ENCODE results near the gene HSP90AB1.

Gene HSP90AB1

DNA sequence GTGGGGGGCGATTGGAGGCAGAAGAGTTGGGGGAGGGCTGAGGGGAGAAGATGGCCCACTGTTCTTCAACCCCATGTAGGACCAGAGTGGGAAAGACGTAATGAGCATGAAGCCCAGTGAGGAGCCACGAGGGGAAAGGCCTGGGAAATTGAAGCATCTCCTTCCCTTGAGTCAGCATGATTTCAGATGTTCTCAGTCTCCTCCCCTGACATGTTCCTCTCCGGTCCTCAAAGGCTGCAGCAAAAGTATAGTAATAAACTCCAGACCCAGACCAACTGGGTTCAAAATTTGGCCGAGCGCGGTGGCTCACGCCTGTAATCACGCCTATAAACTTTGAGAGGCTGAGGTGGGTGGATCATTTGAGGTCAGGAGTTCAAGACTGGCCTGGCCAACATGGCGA is 20.4 kb downstream of the HSP90AB1 start:
- no peaks in the 10 kb centered on the region for H3K9me3 ChIP-seq (ENCODE audit: control insufficient read depth in 1 of 2, low read length in 2 of 2)
- H3K4me3 ChIP-seq (ENCODE audit: low read depth in 1 of 2, low read length in 2 of 2): no peak overlapping the region
- H3K36me3 ChIP-seq (ENCODE audit: control insufficient read depth in 1 of 2, insufficient read depth in 2 of 2, low read length in 2 of 2): no peaks in the 10 kb centered on the region
- H3K27me3 ChIP-seq (ENCODE audit: low read depth, low read length): peaks cover 20% of the 10 kb centered on the region
- H3K4me1 ChIP-seq (ENCODE audit: control insufficient read depth in 1 of 2, insufficient read depth in 2 of 2, low read length in 2 of 2): peaks cover 19 to 31% of the 10 kb centered on the region in 2 donors
- H3K27ac ChIP-seq (ENCODE audit: low read length): no peak overlapping the region

- H3K9me3 ChIP-seq (ENCODE audit: control insufficient read depth in 1 of 2, low read length in 2 of 2): no peaks in the 10 kb centered on the region
- no peak overlapping the region for H3K27ac ChIP-seq (ENCODE audit: low read length)
- H3K27me3 ChIP-seq (ENCODE audit: low read depth, low read length): peaks cover 29% of the 10 kb centered on the region
- peaks cover 15 to 21% of the 10 kb centered on the region in 2 donors for H3K4me1 ChIP-seq (ENCODE audit: control insufficient read depth in 1 of 2, insufficient read depth in 2 of 2, low read length in 2 of 2)
- no peak overlapping the region for H3K4me3 ChIP-seq (ENCODE audit: low read depth in 1 of 2, low read length in 2 of 2)
- H3K36me3 ChIP-seq (ENCODE audit: control insufficient read depth in 1 of 2, insufficient read depth in 2 of 2, low read length in 2 of 2): no peaks in the 10 kb centered on the region
These were observed 21.3 kb downstream of the HSP90AB1 start for GRCh38 chr6:44268095-44268628.

GRCh38 chr6:44269178-44269920 is 22.4 kb downstream of the HSP90AB1 start:
- Histone ChIP-seq H3K27ac (ENCODE audit: low read length) (no peak overlapping the region), H3K4me1 (ENCODE audit: control insufficient read depth in 1 of 2, insufficient read depth in 2 of 2, low read length in 2 of 2) (peaks cover 4 to 10% of the 10 kb centered on the region in 2 donors), H3K36me3 (ENCODE audit: control insufficient read depth in 1 of 2, insufficient read depth in 2 of 2, low read length in 2 of 2) (no peaks in the 10 kb centered on the region), H3K4me3 (ENCODE audit: low read depth in 1 of 2, low read length in 2 of 2) (no peak overlapping the region), H3K27me3 (ENCODE audit: low read depth, low read length) (peaks cover 39% of the 10 kb centered on the region), H3K9me3 (ENCODE audit: control insufficient read depth in 1 of 2, low read length in 2 of 2) (no peaks in the 10 kb centered on the region)

DNA sequence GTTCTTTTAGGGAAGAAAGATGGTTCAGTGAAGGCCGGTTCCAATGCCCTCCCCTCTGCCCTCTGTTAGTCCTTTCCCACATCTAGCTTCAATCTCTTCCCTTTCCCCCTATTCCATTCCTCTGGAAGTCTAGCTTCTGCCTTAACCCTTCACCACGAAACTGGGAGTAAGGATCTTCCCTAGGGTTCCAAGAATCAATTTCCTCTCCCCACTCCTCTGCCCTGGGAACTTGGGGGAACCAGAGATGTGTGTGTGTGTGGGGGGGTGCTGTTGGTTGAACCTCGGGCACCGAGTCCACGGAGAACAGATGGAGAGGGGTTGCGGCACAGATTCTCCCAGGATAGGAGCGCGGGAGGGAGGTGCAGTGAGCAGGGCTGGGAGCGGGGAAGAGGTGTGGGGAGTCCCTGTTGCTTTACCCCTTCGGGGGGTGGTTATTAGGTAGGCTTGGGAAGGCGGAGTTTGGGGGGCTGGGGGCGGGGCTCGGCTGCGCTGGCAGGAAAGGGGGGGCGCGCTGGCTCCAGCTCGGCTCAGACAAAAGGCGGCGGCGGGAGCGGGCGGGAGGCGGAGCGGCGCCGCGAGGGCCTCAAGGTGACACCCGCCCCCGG is 23.1 kb downstream of the HSP90AB1 start, which contains the start of gene TMEM151B:
Gene TMEM151B (plus strand): TSS at position 530 of the 605 bp plus-strand sequence. CDS start 293 bp downstream, outside the sequence.
- Histone ChIP-seq H3K27me3 (ENCODE audit: low read depth, low read length) (peaks cover 41% of the 10 kb centered on the region), H3K36me3 (ENCODE audit: control insufficient read depth in 1 of 2, insufficient read depth in 2 of 2, low read length in 2 of 2) (no peaks in the 10 kb centered on the region), H3K27ac (ENCODE audit: low read length) (no peak within 1 kb of the TSS)

DNA sequence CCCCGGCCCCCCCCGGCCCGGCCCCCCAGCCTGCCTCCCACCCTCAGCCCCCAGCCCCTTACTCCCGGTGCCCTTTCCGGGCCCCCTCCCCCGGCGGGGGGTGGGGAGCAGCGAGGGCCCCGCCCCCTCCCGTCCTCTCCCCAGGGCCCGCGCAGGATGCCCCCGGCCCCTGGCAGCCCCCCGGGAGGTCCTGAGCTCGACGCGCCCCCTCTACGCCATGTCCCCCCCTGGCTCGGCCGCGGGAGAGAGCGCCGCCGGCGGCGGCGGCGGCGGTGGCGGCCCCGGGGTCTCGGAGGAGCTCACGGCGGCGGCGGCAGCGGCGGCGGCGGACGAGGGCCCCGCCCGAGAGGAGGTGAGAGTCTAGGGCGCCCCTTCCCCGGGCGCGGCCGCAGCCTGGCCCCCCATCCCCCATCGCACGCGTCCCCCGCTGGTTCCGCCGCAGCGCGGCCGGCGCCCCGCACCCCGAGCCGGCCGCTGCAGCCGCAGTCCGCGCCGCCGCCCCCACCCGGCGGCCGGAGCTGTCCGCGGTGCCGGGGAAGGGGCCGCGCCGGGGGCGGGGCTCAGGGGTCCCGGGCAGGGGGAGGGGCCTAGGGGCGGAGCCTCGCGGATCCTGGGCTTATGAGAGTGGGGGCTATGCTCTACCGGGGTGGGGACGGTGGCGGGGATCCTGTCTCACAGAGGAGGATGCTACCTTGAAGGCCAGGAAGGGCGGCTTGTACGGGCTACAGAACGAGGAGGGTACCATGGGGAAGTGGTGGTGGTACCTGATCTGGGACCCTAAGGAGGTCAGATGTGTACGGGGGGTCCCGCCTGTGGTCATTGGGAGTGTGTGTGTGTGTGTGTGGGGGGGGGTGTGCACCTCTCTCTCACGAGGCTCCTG is 23.9 kb downstream of the HSP90AB1 start:
- no peak overlapping the region for H3K27ac ChIP-seq (ENCODE audit: low read length)
- H3K36me3 ChIP-seq (ENCODE audit: control insufficient read depth in 1 of 2, insufficient read depth in 2 of 2, low read length in 2 of 2): no peaks in the 10 kb centered on the region
- no peak overlapping the region for H3K4me3 ChIP-seq (ENCODE audit: low read depth in 1 of 2, low read length in 2 of 2)
- H3K4me1 ChIP-seq (ENCODE audit: control insufficient read depth in 1 of 2, insufficient read depth in 2 of 2, low read length in 2 of 2): peaks cover 0 to 7% of the 10 kb centered on the region in 2 donors
- H3K9me3 ChIP-seq (ENCODE audit: control insufficient read depth in 1 of 2, low read length in 2 of 2): no peaks in the 10 kb centered on the region
- peaks cover 45% of the 10 kb centered on the region for H3K27me3 ChIP-seq (ENCODE audit: low read depth, low read length)

More for the DNA sequence above, 23.1 kb downstream of the HSP90AB1 start, which contains the start of gene TMEM151B:
- Histone ChIP-seq H3K9me3 (ENCODE audit: control insufficient read depth in 1 of 2, low read length in 2 of 2) (no peaks in the 10 kb centered on the region), H3K4me3 (ENCODE audit: low read depth in 1 of 2, low read length in 2 of 2) (no peak within 1 kb of the TSS), H3K4me1 (ENCODE audit: control insufficient read depth in 1 of 2, insufficient read depth in 2 of 2, low read length in 2 of 2) (peaks cover 0 to 4% of the 10 kb centered on the region in 2 donors)

- peaks cover 0 to 13% of the 10 kb centered on the region in 2 donors for H3K4me1 ChIP-seq (ENCODE audit: control insufficient read depth in 1 of 2, insufficient read depth in 2 of 2, low read length in 2 of 2)
- H3K27me3 ChIP-seq (ENCODE audit: low read depth, low read length): peaks cover 45% of the 10 kb centered on the region
- no peak overlapping the region for H3K27ac ChIP-seq (ENCODE audit: low read length)
- H3K4me3 ChIP-seq (ENCODE audit: low read depth in 1 of 2, low read length in 2 of 2): no peak overlapping the region
- H3K9me3 ChIP-seq (ENCODE audit: control insufficient read depth in 1 of 2, low read length in 2 of 2): no peaks in the 10 kb centered on the region
- H3K36me3 ChIP-seq (ENCODE audit: control insufficient read depth in 1 of 2, insufficient read depth in 2 of 2, low read length in 2 of 2): no peaks in the 10 kb centered on the region
These were observed 24.5 kb downstream of the HSP90AB1 start for GRCh38 chr6:44271406-44271723.

DNA sequence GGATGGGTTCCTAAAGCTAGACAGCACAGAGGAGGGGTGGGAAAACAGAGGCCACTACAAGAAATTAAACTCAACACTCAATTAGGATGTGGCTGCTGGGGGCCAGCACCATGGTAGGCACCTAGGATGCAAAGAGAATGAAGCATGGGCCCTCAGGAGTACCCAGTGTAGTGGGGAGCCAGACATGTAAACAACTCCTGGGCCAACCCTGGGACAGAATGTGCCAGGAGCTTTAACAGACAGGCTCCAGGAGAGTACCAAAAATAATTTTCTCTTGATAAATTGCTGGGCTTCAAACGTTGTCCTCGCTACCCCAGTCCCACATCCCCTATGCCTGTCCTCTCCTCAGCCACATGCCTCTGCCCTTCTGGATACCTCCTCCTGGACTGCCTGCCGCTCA is 25.0 kb downstream of the HSP90AB1 start:
- Histone ChIP-seq H3K4me3 (ENCODE audit: low read depth in 1 of 2, low read length in 2 of 2) (no peak overlapping the region), H3K9me3 (ENCODE audit: control insufficient read depth in 1 of 2, low read length in 2 of 2) (no peaks in the 10 kb centered on the region), H3K4me1 (ENCODE audit: control insufficient read depth in 1 of 2, insufficient read depth in 2 of 2, low read length in 2 of 2) (peaks cover 0 to 14% of the 10 kb centered on the region in 2 donors), H3K27ac (ENCODE audit: low read length) (no peak overlapping the region), H3K27me3 (ENCODE audit: low read depth, low read length) (peaks cover 50% of the 10 kb centered on the region), H3K36me3 (ENCODE audit: control insufficient read depth in 1 of 2, insufficient read depth in 2 of 2, low read length in 2 of 2) (no peaks in the 10 kb centered on the region)

DNA sequence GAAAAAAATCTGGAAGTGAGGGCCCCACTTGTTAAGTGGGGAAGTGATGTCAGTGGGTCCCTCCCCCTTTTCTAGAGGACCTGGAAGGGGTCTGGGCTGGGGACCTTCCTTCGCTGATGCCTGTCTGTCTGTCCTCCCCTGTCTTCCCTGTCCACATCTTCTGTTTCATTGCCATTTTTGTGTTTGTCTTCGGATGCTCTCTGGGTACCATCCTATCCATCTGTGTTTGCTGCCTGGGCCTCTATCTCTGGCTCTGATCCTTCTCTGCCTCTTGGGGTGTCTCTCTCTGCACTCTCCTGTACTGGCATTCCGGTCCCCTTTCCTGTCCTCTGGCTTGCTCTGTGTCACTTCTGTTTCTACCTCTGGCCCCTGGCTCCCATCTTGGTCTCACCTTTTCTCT is 25.6 kb downstream of the HSP90AB1 start:
- peaks cover 56% of the 10 kb centered on the region for H3K27me3 ChIP-seq (ENCODE audit: low read depth, low read length)
- H3K36me3 ChIP-seq (ENCODE audit: control insufficient read depth in 1 of 2, insufficient read depth in 2 of 2, low read length in 2 of 2): no peaks in the 10 kb centered on the region
- no peak overlapping the region for H3K27ac ChIP-seq (ENCODE audit: low read length)
- no peak overlapping the region for H3K4me3 ChIP-seq (ENCODE audit: low read depth in 1 of 2, low read length in 2 of 2)
- H3K9me3 ChIP-seq (ENCODE audit: control insufficient read depth in 1 of 2, low read length in 2 of 2): no peaks in the 10 kb centered on the region
- peaks cover 0 to 14% of the 10 kb centered on the region in 2 donors for H3K4me1 ChIP-seq (ENCODE audit: control insufficient read depth in 1 of 2, insufficient read depth in 2 of 2, low read length in 2 of 2)

DNA sequence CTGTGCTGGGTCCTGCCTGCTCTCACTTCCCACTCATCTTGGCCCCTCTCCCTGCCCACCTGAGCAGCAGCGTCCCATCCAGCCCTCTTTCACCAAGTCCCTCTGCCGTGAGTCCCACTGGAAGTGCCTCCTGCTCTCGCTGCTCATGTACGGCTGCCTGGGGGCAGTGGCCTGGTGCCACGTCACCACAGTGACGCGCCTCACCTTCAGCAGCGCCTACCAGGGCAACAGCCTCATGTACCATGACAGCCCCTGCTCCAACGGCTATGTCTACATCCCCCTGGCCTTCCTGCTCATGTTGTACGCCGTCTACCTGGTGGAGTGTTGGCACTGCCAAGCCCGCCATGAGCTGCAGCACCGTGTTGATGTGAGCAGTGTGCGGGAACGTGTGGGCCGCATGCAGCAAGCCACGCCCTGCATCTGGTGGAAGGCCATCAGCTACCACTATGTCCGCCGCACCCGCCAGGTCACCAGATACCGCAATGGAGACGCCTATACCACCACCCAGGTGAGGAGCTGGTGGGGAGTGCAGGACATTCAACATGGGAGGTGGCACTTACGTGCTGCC is 26.2 kb downstream of the HSP90AB1 start:
- Histone ChIP-seq H3K9me3 (ENCODE audit: control insufficient read depth in 1 of 2, low read length in 2 of 2) (no peaks in the 10 kb centered on the region), H3K27ac (ENCODE audit: low read length) (no peak overlapping the region), H3K4me1 (ENCODE audit: control insufficient read depth in 1 of 2, insufficient read depth in 2 of 2, low read length in 2 of 2) (peaks cover 0 to 14% of the 10 kb centered on the region in 2 donors), H3K4me3 (ENCODE audit: low read depth in 1 of 2, low read length in 2 of 2) (no peak overlapping the region), H3K27me3 (ENCODE audit: low read depth, low read length) (peaks cover 56% of the 10 kb centered on the region), H3K36me3 (ENCODE audit: control insufficient read depth in 1 of 2, insufficient read depth in 2 of 2, low read length in 2 of 2) (no peaks in the 10 kb centered on the region)

DNA sequence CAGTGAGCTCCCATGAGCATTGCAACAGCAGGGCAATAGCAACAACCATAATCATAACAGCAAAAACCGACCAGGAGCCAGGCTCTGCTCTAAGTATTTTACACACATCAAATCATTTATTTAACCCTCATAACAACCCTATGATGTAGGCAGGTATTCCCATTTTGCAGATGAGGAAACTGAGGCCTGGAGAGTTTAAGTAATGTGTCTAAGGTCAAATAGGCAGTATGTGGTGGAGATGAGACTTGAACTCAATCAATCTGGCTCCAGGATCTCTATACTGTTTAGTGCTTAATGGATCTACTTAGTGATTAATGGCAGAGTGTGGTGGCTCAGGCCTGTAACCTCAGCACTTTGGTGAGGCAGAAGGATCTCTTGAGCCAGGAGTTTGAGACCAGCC is 26.7 kb downstream of the HSP90AB1 start:
- peaks cover 0 to 14% of the 10 kb centered on the region in 2 donors for H3K4me1 ChIP-seq (ENCODE audit: control insufficient read depth in 1 of 2, insufficient read depth in 2 of 2, low read length in 2 of 2)
- H3K9me3 ChIP-seq (ENCODE audit: control insufficient read depth in 1 of 2, low read length in 2 of 2): no peaks in the 10 kb centered on the region
- no peak overlapping the region for H3K4me3 ChIP-seq (ENCODE audit: low read depth in 1 of 2, low read length in 2 of 2)
- H3K36me3 ChIP-seq (ENCODE audit: control insufficient read depth in 1 of 2, insufficient read depth in 2 of 2, low read length in 2 of 2): no peaks in the 10 kb centered on the region
- H3K27me3 ChIP-seq (ENCODE audit: low read depth, low read length): peaks cover 60% of the 10 kb centered on the region
- H3K27ac ChIP-seq (ENCODE audit: low read length): no peak overlapping the region

Measured in muscle layer of duodenum (tissue), 2 donors.